Right lung (tissue), 10 donors: ENCODE measurements around the gene AREG. TPM values are rescaled to one million over a fixed set of nuclear protein-coding genes. Genes with fewer than 3 reads are reported as not detected.
"Not testable (repeated sequence)": the region's sequence is repeated elsewhere in the genome, so short reads cannot be mapped to it uniquely, and the experiment has no call there.

ENCODE experiments used
- DNase-seq, 2 donors: peaks; one replicate each; pipeline ENCODE4 v3.0.0-alpha.2; 2013
- long read RNA-seq, 8 donors: transcript quantifications; one replicate each; lab custom pipeline, GENCODE V29; 2026
- polyA plus RNA-seq, 5 donors: library from polyadenylated mRNA; unstranded; fragments of 120-200 nt; gene quantifications; one replicate each; pipeline versions ENCODE4 v1.2.1 to v1.2.3, GENCODE V29; 2013; ENCODE audit warnings: inconsistent platforms in 1 of 5, low replicate concordance in 1 of 5; ENCODE audit not compliant: insufficient read length in 5 of 5, insufficient read depth in 1 of 5

Gene AREG, protein sequence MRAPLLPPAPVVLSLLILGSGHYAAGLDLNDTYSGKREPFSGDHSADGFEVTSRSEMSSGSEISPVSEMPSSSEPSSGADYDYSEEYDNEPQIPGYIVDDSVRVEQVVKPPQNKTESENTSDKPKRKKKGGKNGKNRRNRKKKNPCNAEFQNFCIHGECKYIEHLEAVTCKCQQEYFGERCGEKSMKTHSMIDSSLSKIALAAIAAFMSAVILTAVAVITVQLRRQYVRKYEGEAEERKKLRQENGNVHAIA
- 1 to 10 TPM in 4 of 5 donors, under 1 TPM in 1; 0.95 to 2.4 (median 1.5) TPM for polyA plus RNA-seq
- long read RNA-seq, donor 1: 0 reads
- long read RNA-seq, donor 2, partial matches to known transcripts: 0 of 1 reads
- long read RNA-seq, donor 2, other reads (novel, unspliced or antisense): 0 of 1 reads
- long read RNA-seq, donor 3: 0 reads
- long read RNA-seq, donor 4: 0 reads
- long read RNA-seq, donor 5: 0 reads
- long read RNA-seq, donor 6: 0 reads
- long read RNA-seq, donor 7: 0 reads
- long read RNA-seq, donor 8: 0 reads

- peak; percentile 37 to 40 for DNase-seq
Measured at GRCh38 chr4:74444891-74445642, at the start of gene AREG. Gene AREG, plus strand, starts transcription at chr4:74445136. Its CDS starts 210 bp downstream, at chr4:74445346.

- DNase-seq: no peak
Measured at GRCh38 chr4:74395633-74396032, 49.3 kb upstream of the AREG start.

DNA sequence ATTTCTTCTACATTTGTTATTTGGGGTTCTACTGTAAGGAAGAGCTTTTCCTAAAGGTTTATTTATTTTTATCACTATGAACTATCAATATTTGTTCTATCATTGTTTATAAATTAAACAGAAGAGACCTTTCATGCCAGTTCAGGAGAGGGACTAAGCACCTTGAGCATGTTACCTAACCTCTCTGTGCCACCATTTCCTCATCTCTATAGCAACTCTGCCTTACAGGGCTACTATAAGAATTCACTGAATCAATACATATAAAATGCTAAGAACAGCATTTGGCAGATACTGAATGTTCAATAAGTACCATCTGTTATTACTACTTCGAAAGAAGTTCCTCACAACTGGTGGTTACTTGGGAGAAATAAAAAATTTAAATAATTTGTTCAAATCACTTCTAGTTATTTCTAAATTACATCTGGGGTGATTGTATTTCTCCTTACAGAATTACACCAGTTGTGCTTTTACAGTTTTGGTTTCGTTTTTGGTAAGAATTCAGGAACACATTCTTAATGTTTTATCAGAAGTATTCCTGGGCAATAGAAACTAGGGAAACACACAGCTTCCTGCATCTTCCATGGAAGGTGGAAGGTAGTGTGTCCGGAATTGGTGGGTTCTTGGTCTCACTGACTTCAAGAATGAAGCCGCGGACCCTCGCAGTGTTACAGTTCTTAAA is 47.0 kb upstream of the AREG start:
- no peak for DNase-seq

DNA sequence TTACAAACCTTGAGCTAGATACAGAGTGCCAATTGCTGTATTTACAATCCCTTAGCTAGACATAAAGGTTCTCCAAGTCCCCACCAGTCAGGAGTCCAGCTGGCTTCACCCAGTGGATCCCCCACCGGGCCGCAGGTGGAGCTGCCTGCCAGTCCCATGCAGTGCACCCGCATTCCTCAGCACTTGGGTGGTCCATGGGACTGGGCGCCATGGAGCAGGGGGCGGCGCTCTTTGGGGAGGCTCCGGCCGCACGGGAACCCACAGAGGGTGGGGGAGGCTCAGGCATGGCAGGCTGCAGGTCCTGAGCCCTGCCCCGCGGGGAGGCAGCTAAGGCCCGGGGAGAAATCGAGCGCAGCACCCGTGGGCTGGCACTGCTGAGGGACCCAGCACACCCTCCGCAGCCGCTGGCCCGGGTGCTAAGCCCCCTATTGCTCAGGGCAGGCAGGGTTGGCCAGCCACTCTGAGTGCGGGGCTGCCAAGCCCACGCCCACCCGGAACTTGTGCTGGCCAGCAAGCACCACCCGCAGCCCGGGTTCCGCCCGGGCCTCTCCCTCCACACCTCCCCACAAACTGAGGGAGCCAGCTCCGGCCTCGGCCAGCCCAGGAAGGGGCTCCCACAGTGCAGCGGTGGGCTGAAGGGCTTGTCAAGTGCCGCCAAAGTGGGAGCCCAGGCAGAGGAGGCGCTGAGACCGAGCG is 45.9 kb upstream of the AREG start:
- not testable (repeated sequence) for DNase-seq

DNA sequence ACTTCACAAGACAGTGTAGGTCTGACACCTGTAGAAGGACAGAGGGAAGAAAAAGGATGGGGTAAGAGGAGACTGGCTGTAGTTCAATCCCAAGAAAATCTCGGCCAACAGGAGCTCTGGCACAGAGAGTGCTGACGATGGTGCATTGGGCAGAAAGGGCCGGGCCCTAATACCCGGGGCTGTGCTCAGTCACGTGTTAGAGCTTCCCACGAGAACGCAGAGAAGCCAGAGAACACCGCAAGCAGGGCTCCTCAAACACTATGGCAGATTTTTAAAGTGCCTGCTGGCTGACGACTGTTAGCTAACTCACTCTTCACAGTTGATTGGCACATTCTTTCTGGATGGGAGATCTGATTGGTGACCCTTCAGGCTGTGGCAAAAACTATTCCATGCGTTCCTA is 44.5 kb upstream of the AREG start:
- no peak for DNase-seq

DNA sequence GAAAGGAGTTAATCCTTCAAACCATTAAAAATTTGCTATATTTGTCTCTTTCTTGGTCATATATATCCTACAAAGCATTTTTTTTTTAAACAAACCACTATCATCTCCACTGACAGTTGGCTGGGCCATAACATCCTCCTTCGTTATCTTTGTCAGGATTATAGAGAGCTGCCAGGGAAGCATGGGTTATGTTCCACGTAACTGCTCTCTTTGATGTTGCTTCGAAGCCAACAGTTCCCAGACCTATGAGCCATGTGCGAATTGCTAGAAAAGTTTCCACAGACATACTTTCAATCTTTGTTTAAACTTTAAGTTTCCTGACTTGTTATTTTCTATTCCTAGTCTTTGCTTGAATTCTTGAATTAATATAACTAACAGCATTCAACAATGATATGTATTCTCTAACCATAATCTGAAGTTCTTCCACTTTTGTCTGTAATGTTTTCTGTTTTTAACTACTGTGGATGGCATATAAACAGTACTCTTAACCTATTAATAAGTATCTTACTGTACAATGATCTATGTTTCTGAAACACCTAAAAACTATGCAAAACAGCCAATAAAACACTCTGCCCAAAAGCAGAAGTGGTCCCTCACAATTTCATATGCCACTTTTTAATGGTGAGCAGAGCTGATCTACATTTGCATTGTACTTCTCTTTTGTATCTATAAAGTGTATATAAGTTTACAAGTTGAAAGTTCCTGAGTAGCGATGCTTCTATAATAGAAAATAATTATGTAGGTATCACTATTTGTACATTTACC is 42.1 kb upstream of the AREG start:
- no peak for DNase-seq

DNA sequence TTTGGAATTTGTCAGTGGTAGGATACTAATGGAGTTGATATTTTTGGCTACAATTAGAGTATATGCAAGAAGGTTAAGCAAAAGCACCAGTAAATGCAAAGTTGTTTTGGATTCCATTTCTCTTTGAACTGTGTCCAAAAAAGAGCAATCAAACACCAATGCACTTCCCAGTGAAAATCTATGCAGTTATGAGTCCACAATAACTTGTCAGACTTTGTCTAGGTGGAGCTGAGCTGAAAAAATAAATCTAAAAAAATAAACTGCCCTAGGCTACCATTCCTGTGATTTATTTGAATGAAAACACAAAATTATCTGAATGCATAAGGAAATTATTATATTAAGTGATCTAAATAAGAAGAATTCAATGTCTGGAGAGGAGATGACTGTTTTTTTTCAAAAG is 37.0 kb upstream of the AREG start:
- DNase-seq: no peak

- no peak for DNase-seq
Measured at GRCh38 chr4:74408639-74409038, 36.3 kb upstream of the AREG start.

DNA sequence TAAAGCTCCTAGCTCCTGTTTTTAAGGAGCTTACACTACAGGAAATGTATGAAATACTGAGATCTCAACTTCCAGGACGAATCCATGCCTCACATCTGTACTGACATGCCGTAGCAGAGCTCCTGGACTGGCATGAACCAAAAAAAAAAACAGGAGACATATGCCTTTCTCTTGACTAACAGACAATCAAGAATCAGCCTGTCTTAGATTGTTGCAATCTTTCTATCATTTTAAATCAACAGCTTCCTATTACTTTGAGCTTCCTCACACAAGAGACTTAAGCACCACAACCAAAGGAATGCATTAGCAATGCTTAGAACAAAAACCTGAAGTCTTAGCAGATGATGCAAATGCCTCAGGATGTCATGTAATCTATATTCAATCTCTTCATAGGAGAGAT is 34.7 kb upstream of the AREG start:
- DNase-seq: no peak

- no peak for DNase-seq
Measured at GRCh38 chr4:74412225-74412624, 32.7 kb upstream of the AREG start.

DNA sequence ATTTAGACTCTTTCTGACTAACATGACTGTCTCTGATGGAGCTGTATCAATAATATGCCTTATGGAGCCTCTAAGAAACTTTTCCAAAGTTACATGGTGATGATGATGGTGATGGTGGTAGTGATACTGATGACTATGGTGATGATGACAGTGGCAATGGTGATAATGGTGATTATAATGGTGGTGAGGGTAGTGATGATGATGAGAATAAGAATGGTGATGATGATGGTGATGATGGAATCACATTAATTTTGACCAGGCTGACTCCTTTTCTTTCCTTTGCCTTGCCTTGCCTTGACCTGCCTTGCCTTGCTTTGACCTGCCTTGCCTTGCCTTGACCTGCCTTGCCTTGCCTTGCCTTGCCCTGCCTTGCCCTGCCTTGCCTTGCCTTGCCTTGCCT is 31.7 kb upstream of the AREG start:
- DNase-seq: no peak

GRCh38 chr4:74414149-74414809 is 30.7 kb upstream of the AREG start:
- no peak for DNase-seq

DNA sequence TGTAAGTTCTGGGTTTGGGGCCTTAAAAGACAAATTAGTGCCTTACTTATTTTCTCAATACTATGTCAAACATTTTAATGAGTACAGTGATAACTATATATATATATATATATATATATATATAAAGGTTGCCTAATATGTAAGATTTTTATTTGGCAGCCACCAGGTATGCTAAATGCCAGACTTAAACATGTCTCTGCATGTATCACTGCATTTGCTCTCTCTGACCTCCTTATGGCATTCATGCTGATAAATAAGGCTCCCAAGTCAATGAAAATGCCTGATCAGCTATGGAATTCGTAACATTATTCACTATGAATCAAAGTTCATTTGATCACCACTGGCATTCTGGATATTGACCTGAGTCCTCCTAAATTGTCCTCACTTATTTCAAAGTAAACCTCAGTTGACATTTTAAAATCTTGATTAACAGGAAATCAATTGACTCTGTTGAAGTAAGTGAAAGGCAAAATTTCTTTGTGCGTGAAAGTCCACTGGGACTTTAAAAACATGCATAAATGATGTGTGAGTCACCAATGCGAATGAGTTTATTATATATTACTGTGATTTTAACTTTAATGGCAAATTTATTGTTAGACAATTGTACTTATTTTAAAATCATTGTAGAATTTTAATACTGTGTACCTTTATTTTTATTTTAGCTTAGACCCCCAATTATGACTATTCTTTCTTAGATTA is 29.2 kb upstream of the AREG start:
- DNase-seq: no peak

GRCh38 chr4:74418063-74418670 is 26.8 kb upstream of the AREG start:
- no peak for DNase-seq

DNA sequence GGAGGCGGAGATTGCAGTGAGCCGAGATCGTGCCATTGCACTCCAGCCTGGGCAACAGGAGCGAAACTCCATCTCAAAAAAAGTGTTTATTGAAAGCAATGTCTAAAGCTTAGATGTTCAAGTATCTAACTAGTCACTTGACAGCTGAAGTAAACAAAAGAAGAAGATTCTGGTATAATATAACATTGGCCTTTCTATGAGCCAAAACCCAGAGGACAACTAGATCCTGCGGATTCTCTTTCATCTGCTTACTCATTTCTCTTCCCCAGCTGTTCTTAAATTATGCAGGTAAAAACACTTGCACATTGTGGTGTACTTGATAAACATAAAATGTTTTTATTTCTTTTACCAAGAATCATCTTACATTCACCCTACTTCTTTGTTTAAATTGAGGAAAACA is 24.1 kb upstream of the AREG start:
- no peak for DNase-seq

DNA sequence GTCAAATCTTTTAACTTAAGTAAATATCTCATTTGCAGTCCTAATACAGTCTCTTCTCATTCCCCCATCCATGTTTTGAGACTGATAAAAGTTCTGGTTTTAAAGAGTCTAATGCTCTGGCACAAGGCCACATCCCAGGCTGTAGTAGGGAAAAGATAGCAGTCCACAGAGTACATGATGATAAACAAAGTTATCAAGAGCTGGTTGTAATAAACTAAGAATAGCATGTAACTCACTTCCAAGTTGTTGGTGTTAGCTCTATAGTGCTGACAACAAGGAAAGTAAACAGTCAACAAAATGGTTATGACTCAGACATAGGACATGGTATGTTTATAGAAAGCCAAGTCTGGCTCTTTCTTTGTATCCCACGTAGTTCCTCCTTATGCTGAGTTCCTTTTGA is 21.8 kb upstream of the AREG start:
- peak; percentile 59 to 68 for DNase-seq

DNA sequence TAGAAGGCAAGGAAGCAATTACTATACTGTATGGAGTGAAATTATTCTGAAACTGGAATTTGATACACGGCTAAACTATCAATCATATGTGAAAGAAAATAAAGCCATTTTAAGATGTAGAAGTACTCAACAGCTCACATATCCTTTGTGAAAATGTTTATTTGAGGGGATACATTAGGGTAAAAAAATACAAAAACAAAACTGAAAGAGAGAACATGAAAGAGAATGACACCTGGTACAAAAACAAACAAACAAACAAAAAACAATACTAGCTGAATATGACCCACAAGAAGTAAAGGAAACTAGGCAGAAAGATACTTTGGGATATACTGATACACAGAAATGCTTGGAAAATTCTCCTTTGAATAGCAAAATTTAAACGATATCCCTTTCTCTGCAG is 20.8 kb upstream of the AREG start:
- DNase-seq: no peak

- DNase-seq: no peak
Measured at GRCh38 chr4:74426101-74426500, 18.8 kb upstream of the AREG start.

DNA sequence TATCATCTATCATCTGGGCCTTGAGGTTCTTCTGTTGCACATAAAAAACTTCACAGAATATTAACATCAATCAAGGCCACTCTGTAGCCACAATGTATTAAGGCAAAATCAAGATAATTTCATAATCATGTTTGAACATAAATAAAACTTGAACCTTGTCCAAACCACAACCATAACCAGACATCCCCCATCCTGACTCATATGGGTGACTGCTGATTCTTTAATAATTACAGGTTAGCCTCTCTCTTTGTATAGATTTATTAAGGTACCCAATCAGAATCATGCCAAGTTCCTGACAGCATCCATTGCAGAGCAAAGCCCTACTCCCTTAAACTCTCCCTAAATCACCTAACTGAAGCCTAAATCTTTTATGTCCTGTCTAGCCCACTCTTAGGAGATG is 16.7 kb upstream of the AREG start:
- no peak for DNase-seq
